Neural progenitor cell (in vitro differentiated cells): ENCODE measurements around the gene RALB. TPM values are rescaled to one million over a fixed set of nuclear protein-coding genes. Genes with fewer than 3 reads are reported as not detected.

Experiments used
- DNase-seq: peaks from one replicate; pipeline ENCODE4 v3.0.0-alpha.2; 2016; ENCODE audit warnings: low spot score
- H2AFZ ChIP-seq: fragments of 200-600 bp; sonication (generic); replicated peaks from 2 replicates; pipeline ENCODE4 v1.6.1; 2016; ENCODE audit warnings: antibody characterized with exemption
- H3F3A ChIP-seq: fragments of 200-600 bp; sonication (generic); 2 replicates; pipeline ENCODE4 v1.6.1; 2016; ENCODE audit warnings: antibody characterized with exemption, low read depth
- H3K27ac ChIP-seq: fragments of 200-600 bp; sonication (generic); 2 replicates; pipeline ENCODE4 v1.5.1; 2016; ENCODE audit warnings: mild to moderate bottlenecking
- H3K27me3 ChIP-seq: fragments of 200-600 bp; sonication (generic); 2 replicates; pipeline ENCODE4 v1.6.1; 2016; ENCODE audit warnings: mild to moderate bottlenecking, moderate library complexity
- H3K36me3 ChIP-seq: fragments of 200-600 bp; sonication (generic); 2 replicates; pipeline ENCODE4 v1.5.1; 2016
- H3K4me1 ChIP-seq: fragments of 200-600 bp; sonication (generic); 2 replicates; pipeline ENCODE4 v1.6.1; 2016; ENCODE audit warnings: mixed run types
- H3K4me2 ChIP-seq: fragments of 200-600 bp; sonication (generic); 2 replicates; pipeline ENCODE4 v1.6.1; 2016
- H3K4me3 ChIP-seq: fragments of 200-600 bp; sonication (generic); 2 replicates; pipeline ENCODE4 v1.5.1; 2016
- H3K79me2 ChIP-seq: fragments of 200-600 bp; sonication (generic); 2 replicates; pipeline ENCODE4 v1.6.1; 2016; ENCODE audit warnings: low read depth
- H3K9ac ChIP-seq: fragments of 200-600 bp; sonication (generic); 2 replicates; pipeline ENCODE4 v1.6.1; 2016
- H3K9me3 ChIP-seq: fragments of 200-600 bp; sonication (generic); 2 replicates; pipeline ENCODE4 v1.5.1; 2016; ENCODE audit warnings: low read depth
- H4K20me1 ChIP-seq: fragments of 200-600 bp; sonication (generic); 2 replicates; pipeline ENCODE4 v1.6.1; 2016; ENCODE audit warnings: low read depth
- H3K27ac Mint-ChIP-seq: 3 replicates; pipeline ENCODE4 v1.8.0; 2021; ENCODE audit warnings: mixed read lengths
- H3K27me3 Mint-ChIP-seq: 2 replicates; pipeline ENCODE4 v1.8.0; 2022; ENCODE audit warnings: low read depth, mild to moderate bottlenecking, inconsistent platforms, moderate library complexity, mixed read lengths; ENCODE audit not compliant: insufficient read depth
- H3K36me3 Mint-ChIP-seq: 3 replicates; pipeline ENCODE4 v1.8.0; 2021; ENCODE audit warnings: mixed read lengths
- H3K4me1 Mint-ChIP-seq: 3 replicates; pipeline ENCODE4 v1.8.0; 2021; ENCODE audit warnings: mixed read lengths
- H3K4me3 Mint-ChIP-seq: 3 replicates; pipeline ENCODE4 v1.8.0; 2021; ENCODE audit warnings: mild to moderate bottlenecking, moderate library complexity, mixed read lengths
- H3K9me3 Mint-ChIP-seq: 3 replicates; pipeline ENCODE4 v1.8.0; 2020; ENCODE audit warnings: mixed read lengths
- EZH2 ChIP-seq: fragments of 200-600 bp; sonication (generic); IDR thresholded peaks from 2 replicates; pipeline ENCODE4 v1.6.1; 2017; ENCODE audit warnings: antibody characterized with exemption, mild to moderate bottlenecking, moderate library complexity
- EZH2phosphoT487 ChIP-seq: fragments of 200-600 bp; sonication (generic); IDR thresholded peaks from 2 replicates; pipeline ENCODE4 v1.6.1; 2017; ENCODE audit warnings: antibody characterized with exemption
- total RNA-seq: library from RNA; depleted of rRNA; stranded (reverse); fragments of >200 nt; gene quantifications from 2 replicates; pipeline ENCODE4 v1.2.3, GENCODE V29; 2015; ENCODE audit warnings: low replicate concordance
- TF ChIP-seq, protein P1 (sequence below): fragments of 200-600 bp; sonication (generic); IDR thresholded peaks from 2 replicates; pipeline ENCODE4 v1.5.1; 2017; ENCODE audit warnings: antibody characterized with exemption, mild to moderate bottlenecking

Gene RALB
- total RNA-seq, 1 donor from 2014 or later, result 79.8 TPM

DNA sequence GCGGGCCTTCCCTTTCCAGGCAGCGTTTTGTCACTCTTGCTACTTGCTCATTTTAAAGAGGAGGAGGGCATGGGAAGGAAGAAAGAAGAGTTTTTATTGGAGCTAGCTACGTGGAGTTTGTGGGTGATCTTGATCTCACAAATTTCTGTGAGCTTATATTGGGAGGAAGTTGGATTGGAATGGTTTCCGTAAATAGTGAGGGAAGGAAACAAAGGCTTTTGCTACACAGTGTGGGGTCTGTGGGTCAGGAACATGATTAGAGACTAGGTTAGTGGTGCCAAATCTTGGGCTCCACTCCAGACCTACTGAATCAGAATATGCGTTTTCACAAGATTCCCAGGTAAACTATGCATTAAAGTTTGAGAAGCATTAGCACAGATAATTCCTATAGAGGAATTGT lies 8.1 kb downstream of the RALB start:
- Histone ChIP-seq H3K79me2 (peaks cover 27% of the 10 kb centered on the region), H3K4me2 (no peak overlapping the region), H3F3A (no peaks in the 10 kb centered on the region), H3K27ac (no peak overlapping the region), H3K9ac (no peak overlapping the region), H3K4me1 (peaks cover 4% of the 10 kb centered on the region), H4K20me1 (no peaks in the 10 kb centered on the region), H3K27me3 (no peaks in the 10 kb centered on the region), H3K4me3 (no peak overlapping the region), H3K36me3 (no peaks in the 10 kb centered on the region), H3K9me3 (no peaks in the 10 kb centered on the region), H2AFZ (no peak overlapping the region)
- Mint-ChIP-seq H3K27ac (no peak overlapping the region), H3K27me3 (no peaks in the 10 kb centered on the region), H3K4me1 (no peaks in the 10 kb centered on the region), H3K9me3 (peaks cover 20% of the 10 kb centered on the region), H3K4me3 (no peak overlapping the region), H3K36me3 (peaks cover 19% of the 10 kb centered on the region)
- no peak for DNase-seq
- TF ChIP-seq EZH2 (no peak), EZH2phosphoT487 (no peak)
- TF ChIP-seq, protein P1, sequence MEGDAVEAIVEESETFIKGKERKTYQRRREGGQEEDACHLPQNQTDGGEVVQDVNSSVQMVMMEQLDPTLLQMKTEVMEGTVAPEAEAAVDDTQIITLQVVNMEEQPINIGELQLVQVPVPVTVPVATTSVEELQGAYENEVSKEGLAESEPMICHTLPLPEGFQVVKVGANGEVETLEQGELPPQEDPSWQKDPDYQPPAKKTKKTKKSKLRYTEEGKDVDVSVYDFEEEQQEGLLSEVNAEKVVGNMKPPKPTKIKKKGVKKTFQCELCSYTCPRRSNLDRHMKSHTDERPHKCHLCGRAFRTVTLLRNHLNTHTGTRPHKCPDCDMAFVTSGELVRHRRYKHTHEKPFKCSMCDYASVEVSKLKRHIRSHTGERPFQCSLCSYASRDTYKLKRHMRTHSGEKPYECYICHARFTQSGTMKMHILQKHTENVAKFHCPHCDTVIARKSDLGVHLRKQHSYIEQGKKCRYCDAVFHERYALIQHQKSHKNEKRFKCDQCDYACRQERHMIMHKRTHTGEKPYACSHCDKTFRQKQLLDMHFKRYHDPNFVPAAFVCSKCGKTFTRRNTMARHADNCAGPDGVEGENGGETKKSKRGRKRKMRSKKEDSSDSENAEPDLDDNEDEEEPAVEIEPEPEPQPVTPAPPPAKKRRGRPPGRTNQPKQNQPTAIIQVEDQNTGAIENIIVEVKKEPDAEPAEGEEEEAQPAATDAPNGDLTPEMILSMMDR, result no peak

DNA sequence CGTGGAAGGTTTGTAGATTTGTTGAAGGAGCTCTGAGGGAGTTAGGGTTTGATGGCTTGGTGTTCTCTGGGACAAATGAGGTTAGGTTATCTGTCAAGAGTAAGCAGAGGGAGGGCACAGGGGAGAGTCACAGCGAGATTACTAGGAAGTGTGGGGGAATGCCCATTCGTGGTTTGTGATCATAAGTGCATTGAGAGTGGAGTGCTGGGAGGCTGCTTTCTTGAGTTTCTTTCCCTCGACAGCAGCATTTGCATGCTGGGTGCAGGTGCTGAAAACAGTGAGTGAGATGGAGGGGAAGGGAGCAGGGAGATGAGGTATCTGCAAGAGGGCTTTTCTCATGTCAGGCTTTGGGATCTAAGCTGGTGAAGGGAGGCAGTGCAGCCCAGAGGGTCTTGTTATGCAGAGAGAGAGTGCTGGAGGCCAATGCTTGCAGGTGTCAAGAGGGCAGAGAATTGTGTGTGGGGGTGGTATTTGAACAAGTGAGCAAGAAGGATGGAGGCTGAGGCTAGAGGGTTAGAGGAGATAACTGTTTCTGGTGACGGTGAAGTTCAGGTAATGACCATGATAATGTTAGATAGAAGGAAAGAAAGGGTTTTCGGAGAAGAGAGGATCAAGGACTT lies 8.8 kb downstream of the RALB start:
- H3K79me2 ChIP-seq, result peaks cover 19% of the 10 kb centered on the region

GRCh38 chr2:120262150-120262549 lies 9.5 kb downstream of the RALB start:
- no peaks in the 10 kb centered on the region for H3K4me1 Mint-ChIP-seq
- H3K4me1 ChIP-seq, result peaks cover 4% of the 10 kb centered on the region
- H3K79me2 ChIP-seq, result peaks cover 13% of the 10 kb centered on the region
- no peak overlapping the region for H3K9ac ChIP-seq
- H3K27ac Mint-ChIP-seq, result no peak overlapping the region
- no peak overlapping the region for H3K4me2 ChIP-seq
- H3K9me3 ChIP-seq, result no peaks in the 10 kb centered on the region
- no peak overlapping the region for H2AFZ ChIP-seq
- no peaks in the 10 kb centered on the region for H3F3A ChIP-seq
- peaks cover 14% of the 10 kb centered on the region for H3K36me3 Mint-ChIP-seq
- DNase-seq, result no peak
- H3K36me3 ChIP-seq, result no peaks in the 10 kb centered on the region
- H3K27me3 Mint-ChIP-seq, result no peaks in the 10 kb centered on the region
- no peak overlapping the region for H3K4me3 ChIP-seq
- H3K27me3 ChIP-seq, result no peaks in the 10 kb centered on the region
- H4K20me1 ChIP-seq, result no peaks in the 10 kb centered on the region
- peaks cover 20% of the 10 kb centered on the region for H3K9me3 Mint-ChIP-seq
- no peak overlapping the region for H3K27ac ChIP-seq
- no peak overlapping the region for H3K4me3 Mint-ChIP-seq
- TF ChIP-seq EZH2 (no peak), EZH2phosphoT487 (no peak)
- TF ChIP-seq, protein P1, result no peak

More for the DNA sequence above, 8.8 kb downstream of the RALB start:
- H3K4me3 ChIP-seq, result no peak overlapping the region
- no peak overlapping the region for H3K4me3 Mint-ChIP-seq
- no peak for DNase-seq
- no peak overlapping the region for H3K27ac ChIP-seq
- H4K20me1 ChIP-seq, result no peaks in the 10 kb centered on the region
- no peak overlapping the region for H2AFZ ChIP-seq
- no peaks in the 10 kb centered on the region for H3K27me3 Mint-ChIP-seq
- H3K36me3 Mint-ChIP-seq, result peaks cover 14% of the 10 kb centered on the region
- no peak overlapping the region for H3K27ac Mint-ChIP-seq
- H3F3A ChIP-seq, result no peaks in the 10 kb centered on the region
- TF ChIP-seq, protein P1, result no peak
- TF ChIP-seq EZH2 (no peak), EZH2phosphoT487 (no peak)
- no peak overlapping the region for H3K4me2 ChIP-seq
- no peaks in the 10 kb centered on the region for H3K36me3 ChIP-seq
- H3K9ac ChIP-seq, result no peak overlapping the region
- H3K4me1 ChIP-seq, result peaks cover 4% of the 10 kb centered on the region
- H3K27me3 ChIP-seq, result no peaks in the 10 kb centered on the region
- no peaks in the 10 kb centered on the region for H3K9me3 ChIP-seq
- no peaks in the 10 kb centered on the region for H3K4me1 Mint-ChIP-seq
- H3K9me3 Mint-ChIP-seq, result peaks cover 20% of the 10 kb centered on the region
